Mucosa of rectum (tissue), 2 donors: ENCODE data around the gene UNC5CL.
A peak's percentile ranks its signal among the peaks of the same experiment; 100 is the strongest.

ENCODE experiments used
- H3K27ac ChIP-seq, 2 donors: one replicate each; pipeline ENCODE4 v1.7.0; 2013; ENCODE audit warnings: inconsistent platforms in 2 of 2, low read depth in 2 of 2, low read length in 2 of 2
- H3K27me3 ChIP-seq, 2 donors: one replicate each; pipeline ENCODE4 v1.7.0; 2013; ENCODE audit warnings: low read length in 2 of 2; ENCODE audit not compliant: control insufficient read depth in 2 of 2, insufficient read depth in 2 of 2
- H3K36me3 ChIP-seq, 2 donors: one replicate each; pipeline ENCODE4 v1.7.0; 2013; ENCODE audit warnings: low read length in 2 of 2; ENCODE audit not compliant: control insufficient read depth in 2 of 2, insufficient read depth in 2 of 2
- H3K4me1 ChIP-seq, 2 donors: one replicate each; pipeline ENCODE4 v1.7.0; 2013; ENCODE audit warnings: low read length in 2 of 2, mild to moderate bottlenecking in 1 of 2; ENCODE audit not compliant: control insufficient read depth in 2 of 2, insufficient read depth in 2 of 2
- H3K4me3 ChIP-seq, 2 donors: one replicate each; pipeline ENCODE4 v1.7.0; 2013; ENCODE audit warnings: low read length in 2 of 2
- H3K9ac ChIP-seq, 2 donors: one replicate each; pipeline ENCODE4 v1.7.0; 2013; ENCODE audit warnings: low read length in 2 of 2, low read depth in 1 of 2, mild to moderate bottlenecking in 1 of 2
- H3K9me3 ChIP-seq, 2 donors: one replicate each; pipeline ENCODE4 v1.7.0; 2013; ENCODE audit warnings: low read length in 2 of 2; ENCODE audit not compliant: control insufficient read depth in 2 of 2
- donor health status: healthy.
- donor health status: Normal muscosa, but diverticular disease.

Gene UNC5CL

GRCh38 chr6:41040940-41041536 is 2.0 kb upstream of the UNC5CL start:
- peak overlapping the region; percentile 49 to 53 for H3K27ac ChIP-seq
- peaks cover 11 to 21% of the 10 kb centered on the region in 2 donors for H3K4me1 ChIP-seq
- no peak overlapping the region for H3K4me3 ChIP-seq
- no peaks in the 10 kb centered on the region for H3K36me3 ChIP-seq
- H3K9me3 ChIP-seq: no peaks in the 10 kb centered on the region
- H3K9ac ChIP-seq: no peak overlapping the region
- H3K27me3 ChIP-seq: no peaks in the 10 kb centered on the region

DNA sequence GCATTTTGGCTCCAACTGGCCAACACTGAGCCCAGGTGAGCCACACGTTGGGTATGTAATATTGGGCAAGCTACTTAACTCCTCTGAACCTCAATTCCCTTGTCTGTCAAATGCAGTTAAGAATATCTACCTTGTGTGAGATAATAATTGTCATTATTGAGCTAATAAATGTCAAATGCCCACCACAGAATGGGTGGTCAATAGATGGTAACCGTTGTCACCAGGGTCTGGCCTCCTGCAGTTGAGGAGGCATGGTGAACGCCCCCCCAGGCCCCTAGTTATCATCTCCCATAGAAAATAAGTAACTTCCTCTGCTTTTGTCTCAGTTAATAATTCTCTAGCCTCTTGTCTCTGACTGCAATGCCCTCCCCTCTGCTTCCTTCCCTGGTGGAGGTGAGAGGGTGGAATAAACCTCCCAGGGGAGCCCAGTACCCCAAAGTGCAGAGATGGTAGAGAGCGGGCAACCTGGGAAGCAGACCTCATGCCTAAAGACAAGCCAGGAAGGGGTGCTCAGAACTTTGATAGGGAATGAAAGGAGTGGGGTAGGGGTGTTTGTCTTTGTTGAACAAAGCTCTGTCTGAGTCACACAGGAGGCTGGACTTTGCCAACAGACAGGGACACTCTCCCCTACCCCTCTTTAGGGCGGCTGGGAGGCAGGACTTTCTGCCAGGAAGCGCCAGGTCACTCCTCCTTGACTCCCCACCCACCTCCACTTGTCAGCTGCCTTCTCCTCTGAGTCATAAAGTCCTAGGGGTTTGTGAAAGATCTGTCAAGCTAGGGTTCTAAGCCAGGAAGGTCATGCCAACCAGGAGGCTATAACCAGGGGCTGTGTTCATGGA is 1.3 kb upstream of the UNC5CL start:
- H3K27ac ChIP-seq: peak overlapping the region; percentile 49 to 53
- H3K4me1 ChIP-seq: peaks cover 11 to 21% of the 10 kb centered on the region in 2 donors
- H3K9me3 ChIP-seq: no peaks in the 10 kb centered on the region
- H3K27me3 ChIP-seq: no peaks in the 10 kb centered on the region
- no peak overlapping the region for H3K9ac ChIP-seq
- H3K4me3 ChIP-seq: no peak overlapping the region
- H3K36me3 ChIP-seq: no peaks in the 10 kb centered on the region

GRCh38 chr6:41038205-41038604 is 816 bp downstream of the UNC5CL start:
- Histone ChIP-seq H3K9ac (no peak overlapping the region), H3K36me3 (no peaks in the 10 kb centered on the region), H3K27ac (no peak overlapping the region), H3K4me1 (peaks cover 11 to 21% of the 10 kb centered on the region in 2 donors), H3K27me3 (no peaks in the 10 kb centered on the region), H3K4me3 (no peak overlapping the region), H3K9me3 (no peaks in the 10 kb centered on the region)

DNA sequence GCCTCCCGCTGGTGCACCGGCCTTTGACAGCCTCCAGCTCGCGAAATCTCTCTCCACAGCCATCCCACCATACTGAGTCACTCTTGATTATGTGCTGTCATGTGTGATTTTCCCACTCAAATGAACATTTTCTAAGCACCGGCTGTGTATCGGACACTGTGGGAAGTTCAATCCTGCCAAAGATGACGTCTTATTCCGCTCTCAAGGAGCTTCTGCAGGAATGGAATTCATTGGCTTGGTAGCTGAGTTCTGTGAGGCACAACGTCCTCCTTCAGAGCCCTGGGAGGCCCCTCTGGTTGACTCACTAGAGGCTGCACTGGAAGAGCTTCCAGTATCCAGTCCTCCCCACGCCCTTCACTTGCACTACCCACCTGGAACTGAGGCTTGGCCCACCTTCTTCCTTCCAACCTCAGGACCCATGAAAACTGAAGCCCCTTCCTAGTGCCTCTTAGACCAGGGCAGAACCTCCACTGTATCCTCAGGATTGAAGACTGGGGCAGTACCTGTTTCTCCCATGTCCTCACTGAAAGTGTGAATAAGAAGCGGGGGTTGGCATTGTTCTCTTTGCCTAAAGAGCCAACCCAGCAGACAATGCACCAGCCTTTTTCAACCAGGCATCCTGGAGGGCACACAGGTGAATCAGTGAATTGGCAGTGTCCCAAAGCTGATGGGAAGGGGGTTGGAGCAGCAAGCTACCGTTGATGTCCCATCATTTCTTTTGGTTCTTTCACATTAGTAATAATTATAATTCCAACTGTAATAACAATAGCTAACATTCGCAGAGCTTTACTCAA is 1.7 kb downstream of the UNC5CL start:
- Histone ChIP-seq H3K27ac (no peak overlapping the region), H3K4me1 (peaks cover 11 to 21% of the 10 kb centered on the region in 2 donors)

GRCh38 chr6:41036601-41037000 is 2.4 kb downstream of the UNC5CL start:
- H3K27me3 ChIP-seq: no peaks in the 10 kb centered on the region
- peaks cover 11 to 21% of the 10 kb centered on the region in 2 donors for H3K4me1 ChIP-seq
- H3K4me3 ChIP-seq: no peak overlapping the region
- H3K36me3 ChIP-seq: no peaks in the 10 kb centered on the region
- no peaks in the 10 kb centered on the region for H3K9me3 ChIP-seq
- H3K9ac ChIP-seq: no peak overlapping the region
- no peak overlapping the region for H3K27ac ChIP-seq

More for the DNA sequence above, 1.7 kb downstream of the UNC5CL start:
- Histone ChIP-seq H3K9ac (no peak overlapping the region), H3K27me3 (no peaks in the 10 kb centered on the region), H3K4me3 (no peak overlapping the region), H3K36me3 (no peaks in the 10 kb centered on the region), H3K9me3 (no peaks in the 10 kb centered on the region)

- Histone ChIP-seq H3K27ac (no peak overlapping the region), H3K36me3 (no peaks in the 10 kb centered on the region), H3K4me3 (no peak overlapping the region), H3K9ac (no peak overlapping the region), H3K4me1 (peaks cover 11 to 21% of the 10 kb centered on the region in 2 donors), H3K27me3 (no peaks in the 10 kb centered on the region), H3K9me3 (no peaks in the 10 kb centered on the region)
Observed at GRCh38 chr6:41036186-41036585, 2.8 kb downstream of the UNC5CL start.

DNA sequence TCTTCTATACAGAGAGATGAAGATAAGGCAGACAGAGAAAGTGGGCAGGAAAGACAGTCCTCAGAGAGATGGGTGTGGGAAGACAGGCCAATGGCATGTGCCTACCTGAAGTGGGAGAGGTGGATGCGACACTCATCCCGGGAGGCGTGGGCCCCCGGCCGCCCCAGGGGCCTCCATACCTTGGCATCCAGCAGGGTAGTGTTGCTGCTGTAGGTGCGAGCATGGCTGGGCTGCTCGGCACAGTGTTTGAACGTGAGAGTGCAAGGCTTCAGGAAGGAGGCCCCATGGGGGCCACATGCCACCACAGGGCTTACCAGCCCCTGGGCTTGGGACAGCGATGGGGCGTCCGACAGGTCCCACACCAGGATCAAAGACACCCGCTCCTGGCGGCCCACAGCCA is 5.2 kb downstream of the UNC5CL start:
- no peaks in the 10 kb centered on the region for H3K9me3 ChIP-seq
- no peaks in the 10 kb centered on the region for H3K36me3 ChIP-seq
- H3K4me1 ChIP-seq: peaks cover 0 to under 1% of the 10 kb centered on the region in 2 donors
- H3K27ac ChIP-seq: no peak overlapping the region
- H3K27me3 ChIP-seq: no peaks in the 10 kb centered on the region
- H3K4me3 ChIP-seq: no peak overlapping the region
- H3K9ac ChIP-seq: no peak overlapping the region

GRCh38 chr6:41032830-41033229 is 6.2 kb downstream of the UNC5CL start:
- no peaks in the 10 kb centered on the region for H3K36me3 ChIP-seq
- no peak overlapping the region for H3K4me3 ChIP-seq
- peaks cover 1 to 6% of the 10 kb centered on the region in 2 donors for H3K4me1 ChIP-seq
- H3K27ac ChIP-seq: no peak overlapping the region
- H3K9me3 ChIP-seq: no peaks in the 10 kb centered on the region
- no peak overlapping the region for H3K9ac ChIP-seq
- no peaks in the 10 kb centered on the region for H3K27me3 ChIP-seq

DNA sequence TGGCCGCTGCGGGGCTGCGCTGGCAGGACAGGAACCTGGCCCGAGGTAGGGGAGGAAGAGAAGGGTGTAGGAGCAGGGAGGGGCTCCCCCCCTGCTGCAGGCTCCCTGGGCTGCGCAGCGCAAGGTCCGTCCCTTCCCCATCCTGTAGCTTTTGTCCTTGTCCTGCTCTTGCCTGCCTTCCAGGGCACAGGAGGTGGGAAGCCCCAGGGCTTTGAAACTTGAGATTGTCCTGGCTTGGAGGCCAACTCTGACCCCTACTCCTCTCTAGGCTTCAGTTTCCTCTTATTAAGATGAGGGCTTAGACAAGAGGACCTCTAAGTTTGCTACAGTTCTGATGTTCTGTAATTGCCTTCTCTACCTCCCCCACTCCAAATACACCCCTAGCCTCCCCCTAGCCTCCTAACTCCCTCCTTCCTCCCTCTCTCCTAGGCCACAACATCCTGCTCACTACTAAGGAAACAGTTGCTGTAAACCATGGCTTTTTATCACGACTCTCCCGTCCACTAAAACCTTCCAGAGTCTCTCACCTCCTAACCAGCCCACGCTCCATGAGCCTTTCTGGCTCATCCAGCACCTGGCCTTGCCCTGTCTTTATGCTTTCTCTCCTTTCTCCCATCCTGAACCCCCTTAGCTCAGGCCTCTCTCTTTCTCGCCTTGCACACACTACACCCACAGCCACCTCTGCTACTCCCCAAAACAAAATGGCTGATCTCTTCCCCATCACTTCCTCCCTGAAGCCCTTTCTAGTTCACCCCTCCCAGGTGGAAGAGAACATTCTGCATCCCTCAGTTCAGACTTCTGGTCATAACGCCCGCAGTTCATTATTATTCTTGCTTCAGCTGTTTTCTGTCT is 10.2 kb downstream of the UNC5CL start:
- peak overlapping the region; percentile 52 to 53 for H3K27ac ChIP-seq
- peak overlapping the region; percentile 54 to 73 for H3K9ac ChIP-seq
- peaks cover 4 to 10% of the 10 kb centered on the region in 2 donors for H3K4me1 ChIP-seq
- H3K27me3 ChIP-seq: no peaks in the 10 kb centered on the region
- H3K9me3 ChIP-seq: no peaks in the 10 kb centered on the region
- H3K36me3 ChIP-seq: no peaks in the 10 kb centered on the region
- H3K4me3 ChIP-seq: peak overlapping the region; percentile 62
